Heart left ventricle (tissue), 16 donors: Measurements from ENCODE around the gene ZNG1A. TPM values are rescaled to one million over a fixed set of nuclear protein-coding genes. Genes with fewer than 3 reads are reported as not detected.
"Not testable (repeated sequence)": the region's sequence is repeated elsewhere in the genome, so short reads cannot be mapped to it uniquely, and the experiment has no call there.

ENCODE experiments used
- ATAC-seq, 4 donors: fragments of 200-7000 bp; cut with Tn5 transposase; one replicate each; pipeline ENCODE4 v1.9.1; 2020 to 2022; ENCODE audit warnings: moderate library complexity in 4 of 4, mild to moderate bottlenecking in 3 of 4, moderate number of reproducible peaks in 1 of 4
- DNase-seq, 5 donors: peaks; one replicate each; pipeline ENCODE4 v3.0.0-alpha.2; 2020
- H3K27ac ChIP-seq, 12 donors: fragments of 200-600 bp; sonication (generic) in 4 of 12; one replicate each; pipeline versions ENCODE4 v1.5.0 to v1.8.0; 2016 to 2022; ENCODE audit warnings: mild to moderate bottlenecking in 2 of 12
- H3K27me3 ChIP-seq, 9 donors: fragments of 200-600 bp; sonication (generic) in 2 of 9; one replicate each; pipeline versions ENCODE4 v1.5.1 to v1.8.0; 2016 to 2022; ENCODE audit warnings: mild to moderate bottlenecking in 3 of 9
- H3K36me3 ChIP-seq, 9 donors: fragments of 200-600 bp; sonication (generic) in 2 of 9; one replicate each; pipeline versions ENCODE4 v1.5.0 to v1.8.0; 2018 to 2022; ENCODE audit warnings: mild to moderate bottlenecking in 2 of 9
- H3K4me1 ChIP-seq, 12 donors: fragments of 200-600 bp; sonication (generic) in 4 of 12; one replicate each; pipeline versions ENCODE4 v1.5.0 to v1.8.0; 2016 to 2022; ENCODE audit warnings: mild to moderate bottlenecking in 3 of 12
- H3K4me3 ChIP-seq, 12 donors: fragments of 200-600 bp; sonication (generic) in 4 of 12; one replicate each; pipeline versions ENCODE4 v1.5.0 to v1.8.0; 2017 to 2022; ENCODE audit warnings: mild to moderate bottlenecking in 9 of 12, moderate library complexity in 4 of 12
- H3K9me3 ChIP-seq, 12 donors: fragments of 200-600 bp; sonication (generic) in 4 of 12; one replicate each; pipeline versions ENCODE4 v1.5.0 to v1.8.0; 2016 to 2022; ENCODE audit warnings: mild to moderate bottlenecking in 1 of 12
- CTCF ChIP-seq, 12 donors: fragments of 200-600 bp; sonication (generic) in 4 of 12; IDR thresholded peaks; one replicate each; pipeline versions ENCODE4 v1.5.0 to v1.8.0; 2018 to 2022; ENCODE audit warnings: antibody characterized with exemption in 12 of 12, mild to moderate bottlenecking in 5 of 12
- WGBS, 4 donors: extraction: QIAGEN DNeasy Blood & Tissue Kit in 2 of 4; methylation state at CpG; one replicate each; pipeline versions ENCODE4 v1.1.5 to v1.1.7; 2013 to 2018; 5-methylcytosine and 5-hydroxymethylcytosine counted together
- intact Hi-C, 10 donors: fragments of 100-400 bp; cut with DNase I; formaldehyde crosslinking; loops; one replicate each; pipeline versions ENCODE4 v1.11.1 to v1.14.2; 2022
- polyA plus RNA-seq, 2 donors: library from polyadenylated mRNA; stranded (reverse); fragments of 200-250 nt; gene quantifications; one replicate each; pipeline ENCODE4 v1.2.3, GENCODE V29; 2013
- total RNA-seq, 9 donors: library from RNA; depleted of rRNA in 2 of 9; stranded (reverse); fragments of >200 nt in 2 of 9; fragmentation: NEBNext Ultra II Directional in 3 of 9; extraction: Animal tissue kit (Norgen Biotek cat#: 25700) in 3 of 9; gene quantifications; one replicate each; pipeline versions ENCODE4 v1.1.0 to v1.2.4, GENCODE V29; 2016 to 2023
- donor health status: ischemic (EF 13 %, LVEDD 7.1; RV severe dilation, severe dysfunction).
- donor health status: healthy with polysubstance abuse.
- donor health status: DM: no; HTN: yes; CAD: no.
- donor health status: DM: no; HTN: no; CAD: no.
- donor health status: ischemic (EF 25% LVEDD 6.9; RV normal size, moderate dysfunction).
- donor health status: ischemic (EF 25% LVEDD 5.7; RV mildly dilated, moderate dysfunction).
- donor health status: healthy.
- donor health status: DM: yes; HTN: yes; CAD: no.
- donor health status: ischemic (EF 35%, LVEDD 5.7; RV mildly dilated, moderate dysfunction).
- donor health status: nonischemic (EF 11% LVEDD 7.7; RV severe dilation, severe dysfunction).
- donor health status: DM: yes; HTN: yes; CAD: no.
- donor health status: PGD.
- donor health status: ischemic (EF 29% LVEDD 5.4; RV normal size, mild dysfunction).
- donor health status: nonischemic (EF 23%, LVEDD 6.1; RV moderate dilation, normal function).

Gene ZNG1A
- total and polyA plus RNA-seq, 11 donors = 8.1 to 55.6 (median 20.6) TPM

- H3K36me3 ChIP-seq, H3K4me1 ChIP-seq, H3K9me3 ChIP-seq, intact Hi-C loops: not testable (repeated sequence)
- TF ChIP-seq CTCF (IDR thresholded peaks at IDR 0.05) = peak in 2 of 12 donors; percentile 1 to 12
- ATAC-seq = peak in 3 of 4 donors; percentile 60 to 67 (median 61)
- H3K27ac ChIP-seq = peak overlapping the region in 9 of 12 donors; percentile 23 to 77 (median 57)
- DNase-seq = peak; percentile 23 to 69 (median 28)
- H3K27me3 ChIP-seq = peaks cover 0 to 10% (median 0%) of the 10 kb centered on the region in 9 donors
- 0 to 1% (median 1%) methylated on average over 5 to 109 of the region's 109 CpGs for WGBS, 4 donors
- H3K4me3 ChIP-seq = peak overlapping the region in 11 of 12 donors; percentile 40 to 62 (median 50)
Observed at GRCh38 chr9:73076-73899, 105.6 kb downstream of the ZNG1A start.

Other genes starting within 250 kb of the ZNG1A start
- gene WASHC1, start 149.6 kb downstream of the ZNG1A start, total RNA-seq = 10 to 100 TPM in 1 of 9 donors, 1 to 10 TPM in 8; 2.7 to 14.7 (median 9.2) TPM
- 10 to 100 TPM in 1 of 2 donors, 1 to 10 TPM in 1; 9.5 to 10.9 TPM for gene WASHC1, start 149.6 kb downstream of the ZNG1A start, polyA plus RNA-seq
- gene FOXD4, start 60.6 kb downstream of the ZNG1A start, total RNA-seq = under 1 TPM in 2 of 9 donors, not detected in 7; 0.09 to 0.15 TPM
- under 1 TPM; 0.08 to 0.26 TPM for gene FOXD4, start 60.6 kb downstream of the ZNG1A start, polyA plus RNA-seq
- 10 to 100 TPM in 2 of 9 donors, 1 to 10 TPM in 7; 2.2 to 36.1 (median 3.0) TPM for gene DOCK8, start 35.8 kb upstream of the ZNG1A start, total RNA-seq
- 1 to 10 TPM; 1.2 to 1.3 TPM for gene DOCK8, start 35.8 kb upstream of the ZNG1A start, polyA plus RNA-seq